Fibroblast of mammary gland (primary cell): ENCODE measurements around the gene TIE1.

Source experiments
- DNase-seq: peaks from one replicate; pipeline ENCODE4 v3.0.0-alpha.2; 2010; ENCODE audit warnings: low read depth
- H3K4me3 ChIP-seq: 2 replicates; pipeline ENCODE4 v1.5.1; 2011; ENCODE audit warnings: low read depth, mild to moderate bottlenecking, low read length, moderate library complexity; ENCODE audit not compliant: control insufficient read depth
- TF ChIP-seq, protein P1 (sequence below): conservative IDR thresholded peaks from 2 replicates; pipeline ENCODE4 v1.5.1; 2011; ENCODE audit warnings: low read depth, low read length, inconsistent platforms; ENCODE audit not compliant: control insufficient read depth, insufficient read depth

The TIE1 gene

GRCh38 chr1:43349594-43350306, 49.0 kb downstream of the TIE1 start:
- H3K4me3 ChIP-seq, result peak overlapping the region; percentile 47
- peak; percentile 72 for DNase-seq
- TF ChIP-seq, protein P1, sequence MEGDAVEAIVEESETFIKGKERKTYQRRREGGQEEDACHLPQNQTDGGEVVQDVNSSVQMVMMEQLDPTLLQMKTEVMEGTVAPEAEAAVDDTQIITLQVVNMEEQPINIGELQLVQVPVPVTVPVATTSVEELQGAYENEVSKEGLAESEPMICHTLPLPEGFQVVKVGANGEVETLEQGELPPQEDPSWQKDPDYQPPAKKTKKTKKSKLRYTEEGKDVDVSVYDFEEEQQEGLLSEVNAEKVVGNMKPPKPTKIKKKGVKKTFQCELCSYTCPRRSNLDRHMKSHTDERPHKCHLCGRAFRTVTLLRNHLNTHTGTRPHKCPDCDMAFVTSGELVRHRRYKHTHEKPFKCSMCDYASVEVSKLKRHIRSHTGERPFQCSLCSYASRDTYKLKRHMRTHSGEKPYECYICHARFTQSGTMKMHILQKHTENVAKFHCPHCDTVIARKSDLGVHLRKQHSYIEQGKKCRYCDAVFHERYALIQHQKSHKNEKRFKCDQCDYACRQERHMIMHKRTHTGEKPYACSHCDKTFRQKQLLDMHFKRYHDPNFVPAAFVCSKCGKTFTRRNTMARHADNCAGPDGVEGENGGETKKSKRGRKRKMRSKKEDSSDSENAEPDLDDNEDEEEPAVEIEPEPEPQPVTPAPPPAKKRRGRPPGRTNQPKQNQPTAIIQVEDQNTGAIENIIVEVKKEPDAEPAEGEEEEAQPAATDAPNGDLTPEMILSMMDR, result no peak

DNA sequence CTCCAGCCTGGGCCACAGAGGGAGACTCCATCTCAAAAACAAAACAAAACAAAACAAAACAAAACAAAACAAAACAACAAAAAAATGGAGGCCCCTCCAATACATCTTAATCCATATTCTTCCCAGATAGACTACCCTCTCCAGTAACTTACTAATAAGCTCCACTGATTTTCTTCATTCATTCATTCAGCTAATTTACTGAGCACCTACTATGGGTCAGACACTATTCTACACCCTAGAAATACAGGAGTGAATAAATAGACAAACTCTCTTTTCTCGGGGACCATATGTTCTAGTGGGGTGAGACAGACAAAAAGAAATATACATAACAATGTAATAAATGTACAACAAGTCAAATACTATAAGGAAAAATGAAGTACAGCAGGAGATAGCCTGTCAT, 50.2 kb downstream of the TIE1 start:
- TF ChIP-seq, protein P1, result no peak

GRCh38 chr1:43351421-43352350, 50.9 kb downstream of the TIE1 start:
- no peak for DNase-seq
- TF ChIP-seq, protein P1, result no peak
- H3K4me3 ChIP-seq, result no peak overlapping the region

More for the DNA sequence above, 50.2 kb downstream of the TIE1 start:
- DNase-seq, result no peak
- no peak overlapping the region for H3K4me3 ChIP-seq

DNA sequence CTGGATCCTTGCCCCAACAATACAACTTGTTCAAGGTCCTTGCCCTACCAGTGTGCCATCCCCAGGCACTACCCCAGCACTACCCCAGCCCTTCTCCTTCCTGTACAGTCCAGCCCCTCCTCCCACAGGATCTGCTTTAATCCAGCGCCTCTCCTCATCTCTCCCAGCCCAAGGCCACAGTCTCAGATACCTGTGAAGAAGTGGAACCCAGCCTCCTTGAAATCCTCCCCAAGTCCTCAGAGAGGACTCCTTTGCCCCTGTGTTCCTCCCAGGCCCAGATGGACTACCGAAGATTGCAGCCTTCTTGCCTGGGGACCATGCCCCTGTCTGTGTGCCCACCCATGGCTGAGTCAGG, 51.5 kb downstream of the TIE1 start:
- TF ChIP-seq, protein P1, result no peak

DNA sequence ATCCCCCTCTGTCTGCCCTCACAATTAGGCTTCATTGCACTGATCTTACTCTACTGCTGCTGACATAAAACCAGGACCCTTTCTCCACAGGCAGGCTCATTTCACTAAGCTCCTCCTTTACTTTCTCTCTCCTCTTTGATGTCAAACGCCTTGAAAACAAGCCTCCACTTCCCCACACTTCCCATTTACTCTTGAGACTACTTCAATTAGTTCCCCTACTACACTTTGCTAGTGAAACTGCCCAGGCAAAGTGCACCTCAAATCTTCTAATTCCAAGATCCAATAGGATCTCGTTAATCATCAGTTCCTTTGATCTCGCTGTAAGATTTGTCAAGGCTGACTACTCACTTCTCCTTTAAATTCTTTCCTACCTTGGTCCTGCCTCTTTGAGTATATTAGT, 52.1 kb downstream of the TIE1 start:
- no peak overlapping the region for H3K4me3 ChIP-seq
- DNase-seq, result no peak
- TF ChIP-seq, protein P1, result no peak

More for the DNA sequence above, 51.5 kb downstream of the TIE1 start:
- no peak for DNase-seq
- no peak overlapping the region for H3K4me3 ChIP-seq

DNA sequence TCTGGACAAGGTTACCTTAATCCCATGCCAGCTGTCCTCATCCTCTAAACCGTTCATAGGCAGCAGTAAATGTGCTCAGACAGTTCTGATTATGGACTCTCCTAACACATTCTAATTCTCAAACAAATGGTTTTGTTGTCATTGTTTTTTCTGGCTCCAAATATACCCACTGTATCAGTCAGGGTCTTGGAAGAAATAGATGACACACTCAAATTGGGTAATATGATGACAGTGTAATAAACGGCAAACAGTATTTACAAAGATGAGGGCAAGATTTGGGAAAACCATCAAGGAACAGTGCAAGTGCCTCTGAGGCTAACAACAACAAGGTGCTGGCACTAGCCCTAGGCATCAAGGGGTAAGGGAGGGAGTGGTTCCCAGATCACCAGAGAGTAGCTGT, 53.7 kb downstream of the TIE1 start:
- DNase-seq, result peak; percentile 60
- no peak overlapping the region for H3K4me3 ChIP-seq
- TF ChIP-seq, protein P1, result no peak
